ENCODE data around the gene SH3BGRL.
"Not testable (repeated sequence)": the region's sequence is repeated elsewhere in the genome, so short reads cannot be mapped to it uniquely, and the experiment has no call there.

The SH3BGRL gene

DNA sequence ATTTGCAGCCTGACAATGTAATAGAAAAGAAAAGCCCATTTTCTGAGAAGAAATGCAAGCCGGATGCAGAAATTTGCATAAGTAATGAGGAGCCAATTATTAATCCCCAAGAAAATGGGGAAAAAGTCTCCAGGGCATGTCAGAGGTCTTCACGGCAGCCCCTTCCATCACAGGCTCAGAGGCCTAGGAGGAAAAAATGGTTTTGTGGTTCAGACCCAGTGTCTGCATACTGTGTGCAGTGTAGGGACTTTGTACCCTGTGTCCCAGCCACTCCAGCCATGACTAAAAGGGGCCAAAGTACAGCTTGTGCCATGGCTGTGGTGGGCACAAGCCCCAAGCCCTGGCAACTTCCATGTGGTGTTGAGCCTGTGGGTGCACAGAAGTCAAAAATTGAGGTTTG lies 92.2 kb downstream of the SH3BGRL start:
- Histone ChIP-seq H3K36me3 (ENCODE audit: control insufficient read depth, insufficient read depth, low read length) (no peaks in the 10 kb centered on the region), H3K27me3 (ENCODE audit: control insufficient read depth, insufficient read depth, low read length, poor library complexity, severe bottlenecking) (no peaks in the 10 kb centered on the region), H3K4me3 (ENCODE audit: insufficient read depth, low read depth, low read length) (no peak overlapping the region), H3K27ac (ENCODE audit: insufficient read depth, low read depth, low read length, poor library complexity, severe bottlenecking) (no peak overlapping the region), H3K9me3 (ENCODE audit: control insufficient read depth, low read length) (no peaks in the 10 kb centered on the region), H3K4me1 (ENCODE audit: control insufficient read depth, insufficient read depth, low read length) (no peaks in the 10 kb centered on the region)
- WGBS, 2 experiments, result 90 to 100% methylated on average over 2 of the region's 2 CpGs

DNA sequence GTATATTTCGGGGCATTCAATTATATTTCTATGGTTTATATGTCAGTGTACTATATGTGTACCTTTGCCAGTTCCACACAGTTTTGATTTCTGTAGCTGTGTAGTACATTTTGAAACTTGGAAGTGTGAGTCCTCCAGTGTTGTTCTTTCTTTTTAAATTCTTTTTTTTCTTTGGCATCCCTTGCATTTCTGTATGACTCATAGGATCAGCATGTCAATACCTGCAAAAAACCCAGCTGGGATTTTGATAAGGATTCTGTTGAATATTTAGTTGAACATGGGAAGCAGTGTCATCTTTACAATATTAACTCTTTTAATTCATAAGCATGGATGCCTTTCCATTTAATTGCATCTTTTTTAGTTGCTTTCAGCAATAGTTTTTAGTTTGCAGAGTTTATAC lies 100.0 kb downstream of the SH3BGRL start:
- no peak overlapping the region for H3K4me3 ChIP-seq (ENCODE audit: insufficient read depth, low read depth, low read length)
- H3K27ac ChIP-seq (ENCODE audit: insufficient read depth, low read depth, low read length, poor library complexity, severe bottlenecking), result no peak overlapping the region
- H3K9me3 ChIP-seq (ENCODE audit: control insufficient read depth, low read length), result no peaks in the 10 kb centered on the region
- H3K4me1 ChIP-seq (ENCODE audit: control insufficient read depth, insufficient read depth, low read length), result no peaks in the 10 kb centered on the region
- H3K27me3 ChIP-seq (ENCODE audit: control insufficient read depth, insufficient read depth, low read length, poor library complexity, severe bottlenecking), result no peaks in the 10 kb centered on the region
- WGBS, 2 experiments, result 100% methylated on average over 1 of the region's 1 CpG; no CpG with 5 or more reads in 1 of the 2 experiments
- no peaks in the 10 kb centered on the region for H3K36me3 ChIP-seq (ENCODE audit: control insufficient read depth, insufficient read depth, low read length)

DNA sequence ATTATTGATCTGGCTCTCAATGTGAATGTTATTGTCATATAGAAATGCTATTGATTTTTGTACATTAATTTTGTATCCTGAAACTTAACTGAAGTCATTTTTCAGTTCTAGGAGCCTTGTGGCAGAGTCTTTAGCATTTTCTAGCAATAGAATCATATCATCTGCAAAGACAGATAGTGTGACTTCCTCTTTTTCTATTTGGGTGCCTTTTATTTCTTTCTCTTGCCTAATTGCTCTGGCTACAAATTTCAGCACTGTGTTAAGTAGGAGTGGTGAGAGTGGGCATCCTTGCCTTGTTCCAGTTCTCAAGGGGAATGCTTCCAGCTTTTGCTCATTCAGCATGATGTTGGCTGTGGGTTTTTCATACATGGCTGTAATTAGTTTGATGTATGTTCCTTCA lies 102.7 kb downstream of the SH3BGRL start:
- H3K9me3 ChIP-seq (ENCODE audit: control insufficient read depth, low read length), result no peaks in the 10 kb centered on the region
- H3K27ac ChIP-seq (ENCODE audit: insufficient read depth, low read depth, low read length, poor library complexity, severe bottlenecking), result no peak overlapping the region
- H3K4me1 ChIP-seq (ENCODE audit: control insufficient read depth, insufficient read depth, low read length), result no peaks in the 10 kb centered on the region
- no peak overlapping the region for H3K4me3 ChIP-seq (ENCODE audit: insufficient read depth, low read depth, low read length)
- H3K36me3 ChIP-seq (ENCODE audit: control insufficient read depth, insufficient read depth, low read length), result no peaks in the 10 kb centered on the region
- no peaks in the 10 kb centered on the region for H3K27me3 ChIP-seq (ENCODE audit: control insufficient read depth, insufficient read depth, low read length, poor library complexity, severe bottlenecking)

DNA sequence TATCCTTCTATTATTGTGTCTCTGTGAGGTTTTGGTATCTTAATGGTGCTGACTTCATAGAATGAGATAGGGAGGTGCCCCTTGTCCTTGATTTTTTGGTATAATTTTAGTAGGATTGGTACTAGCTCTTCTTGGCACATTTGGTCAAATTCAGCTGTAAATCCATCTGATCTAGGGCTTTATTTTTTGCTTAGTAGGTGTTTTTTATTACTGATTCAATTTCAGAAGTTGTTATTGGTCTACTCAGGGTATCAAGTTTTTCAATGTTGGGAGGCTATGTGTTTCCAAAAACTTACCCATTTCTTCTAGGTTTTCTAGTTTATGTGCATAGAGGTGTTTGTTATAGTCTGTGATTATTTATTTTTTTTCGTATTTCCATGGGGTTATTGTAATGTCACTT lies 103.3 kb downstream of the SH3BGRL start:
- no peak overlapping the region for H3K27ac ChIP-seq (ENCODE audit: insufficient read depth, low read depth, low read length, poor library complexity, severe bottlenecking)
- H3K9me3 ChIP-seq (ENCODE audit: control insufficient read depth, low read length), result no peaks in the 10 kb centered on the region
- H3K4me1 ChIP-seq (ENCODE audit: control insufficient read depth, insufficient read depth, low read length), result no peaks in the 10 kb centered on the region
- H3K27me3 ChIP-seq (ENCODE audit: control insufficient read depth, insufficient read depth, low read length, poor library complexity, severe bottlenecking), result no peaks in the 10 kb centered on the region
- H3K4me3 ChIP-seq (ENCODE audit: insufficient read depth, low read depth, low read length), result no peak overlapping the region
- no peaks in the 10 kb centered on the region for H3K36me3 ChIP-seq (ENCODE audit: control insufficient read depth, insufficient read depth, low read length)
- no CpG with 5 or more reads among the region's 1 CpG for WGBS, 2 experiments

DNA sequence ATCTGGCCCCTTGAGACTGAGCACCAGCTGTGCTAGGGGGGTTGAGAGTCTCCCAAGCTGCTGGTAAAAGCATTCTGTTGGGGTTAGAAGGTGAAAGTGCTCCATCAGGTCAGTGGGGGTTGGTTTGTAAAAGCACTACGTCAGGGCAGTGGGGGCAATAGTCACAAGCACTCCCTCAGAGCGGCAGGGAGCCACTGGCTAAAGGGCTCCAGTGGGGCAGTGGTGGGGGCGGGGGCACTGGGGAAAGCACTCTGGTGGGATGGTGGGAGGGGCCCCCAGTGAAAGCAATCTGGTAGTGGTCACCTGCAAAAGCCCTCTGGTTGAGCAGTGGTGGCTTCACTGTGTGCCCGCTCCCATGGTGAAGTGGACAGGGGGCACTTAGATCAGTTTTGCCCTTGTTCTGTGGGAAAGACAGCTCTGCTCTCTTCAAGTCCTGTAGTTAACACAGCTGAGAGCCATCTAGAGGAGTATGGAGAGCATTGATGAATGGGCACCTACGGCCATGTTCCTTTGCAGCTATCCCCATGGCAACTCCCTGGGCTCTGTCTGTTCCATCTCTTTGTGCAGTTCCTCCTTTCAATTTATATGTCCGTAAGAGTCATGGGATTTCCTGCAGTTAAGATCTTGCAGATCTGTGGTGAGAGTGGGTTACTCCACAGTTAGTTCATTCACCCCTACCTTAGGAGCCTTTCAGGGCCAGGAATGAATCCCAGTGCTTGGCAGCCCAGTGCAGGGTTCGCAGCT lies 106.4 kb downstream of the SH3BGRL start:
- 87 to 90% methylated on average over 6 to 7 of the region's 7 CpGs for WGBS, 2 experiments
- Histone ChIP-seq H3K27ac (ENCODE audit: insufficient read depth, low read depth, low read length, poor library complexity, severe bottlenecking) (no peak overlapping the region), H3K27me3 (ENCODE audit: control insufficient read depth, insufficient read depth, low read length, poor library complexity, severe bottlenecking) (no peaks in the 10 kb centered on the region), H3K36me3 (ENCODE audit: control insufficient read depth, insufficient read depth, low read length) (no peaks in the 10 kb centered on the region), H3K9me3 (ENCODE audit: control insufficient read depth, low read length) (no peaks in the 10 kb centered on the region), H3K4me3 (ENCODE audit: insufficient read depth, low read depth, low read length) (no peak overlapping the region), H3K4me1 (ENCODE audit: control insufficient read depth, insufficient read depth, low read length) (no peaks in the 10 kb centered on the region)

DNA sequence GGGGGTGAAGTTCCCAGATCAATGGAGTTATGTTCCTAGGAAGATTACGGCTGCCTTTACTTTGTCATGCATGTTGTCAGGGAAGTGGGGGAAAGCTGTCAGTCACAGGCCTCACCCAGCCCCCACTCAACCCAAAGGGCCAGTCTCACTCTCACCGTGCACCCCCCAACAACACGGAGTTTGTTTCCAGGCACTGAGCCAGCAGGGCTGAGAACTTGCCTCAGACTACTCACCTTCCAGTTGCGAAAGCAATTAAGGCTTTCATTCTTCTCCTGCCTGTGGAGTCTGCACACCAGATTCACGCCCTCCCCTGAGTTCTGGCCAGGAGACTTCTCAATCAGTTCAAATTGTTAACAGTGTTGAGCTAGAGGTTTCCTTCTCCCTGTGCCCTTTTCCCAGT lies 114.3 kb downstream of the SH3BGRL start:
- H3K27me3 ChIP-seq (ENCODE audit: control insufficient read depth, insufficient read depth, low read length, poor library complexity, severe bottlenecking), result no peaks in the 10 kb centered on the region

DNA sequence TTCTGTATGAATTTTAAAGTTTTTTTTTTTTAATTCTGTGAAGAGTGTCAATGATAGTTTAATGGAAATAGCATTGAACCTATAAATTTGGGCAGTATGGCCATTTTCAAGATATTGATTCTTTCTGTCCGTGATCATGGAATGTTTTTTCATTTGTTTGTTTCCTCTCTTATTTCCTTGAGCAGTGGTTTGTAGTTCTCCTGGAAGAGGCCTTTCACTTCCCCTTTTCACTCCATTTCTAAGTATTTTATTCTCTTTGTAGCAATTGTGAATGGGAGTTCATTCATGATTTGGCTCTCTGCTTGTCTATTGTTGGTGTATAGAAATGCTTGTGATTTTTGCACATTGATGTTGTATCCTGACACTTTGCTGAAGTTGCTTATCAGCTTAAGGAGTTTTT lies 129.8 kb downstream of the SH3BGRL start:
- not testable (repeated sequence) for H3K4me3 ChIP-seq (ENCODE audit: insufficient read depth, low read depth, low read length); H3K4me1 ChIP-seq (ENCODE audit: control insufficient read depth, insufficient read depth, low read length); H3K27ac ChIP-seq (ENCODE audit: insufficient read depth, low read depth, low read length, poor library complexity, severe bottlenecking); H3K36me3 ChIP-seq (ENCODE audit: control insufficient read depth, insufficient read depth, low read length); H3K9me3 ChIP-seq (ENCODE audit: control insufficient read depth, low read length); H3K27me3 ChIP-seq (ENCODE audit: control insufficient read depth, insufficient read depth, low read length, poor library complexity, severe bottlenecking)
- WGBS, 2 experiments, result 86% methylated on average over 1 of the region's 1 CpG; no CpG with 5 or more reads in 1 of the 2 experiments

More for the DNA sequence above, 114.3 kb downstream of the SH3BGRL start:
- no peaks in the 10 kb centered on the region for H3K4me1 ChIP-seq (ENCODE audit: control insufficient read depth, insufficient read depth, low read length)
- H3K27ac ChIP-seq (ENCODE audit: insufficient read depth, low read depth, low read length, poor library complexity, severe bottlenecking), result no peak overlapping the region
- H3K9me3 ChIP-seq (ENCODE audit: control insufficient read depth, low read length), result no peaks in the 10 kb centered on the region
- H3K36me3 ChIP-seq (ENCODE audit: control insufficient read depth, insufficient read depth, low read length), result no peaks in the 10 kb centered on the region
- 91 to 96% methylated on average over 4 to 5 of the region's 5 CpGs for WGBS, 2 experiments
- no peak overlapping the region for H3K4me3 ChIP-seq (ENCODE audit: insufficient read depth, low read depth, low read length)

DNA sequence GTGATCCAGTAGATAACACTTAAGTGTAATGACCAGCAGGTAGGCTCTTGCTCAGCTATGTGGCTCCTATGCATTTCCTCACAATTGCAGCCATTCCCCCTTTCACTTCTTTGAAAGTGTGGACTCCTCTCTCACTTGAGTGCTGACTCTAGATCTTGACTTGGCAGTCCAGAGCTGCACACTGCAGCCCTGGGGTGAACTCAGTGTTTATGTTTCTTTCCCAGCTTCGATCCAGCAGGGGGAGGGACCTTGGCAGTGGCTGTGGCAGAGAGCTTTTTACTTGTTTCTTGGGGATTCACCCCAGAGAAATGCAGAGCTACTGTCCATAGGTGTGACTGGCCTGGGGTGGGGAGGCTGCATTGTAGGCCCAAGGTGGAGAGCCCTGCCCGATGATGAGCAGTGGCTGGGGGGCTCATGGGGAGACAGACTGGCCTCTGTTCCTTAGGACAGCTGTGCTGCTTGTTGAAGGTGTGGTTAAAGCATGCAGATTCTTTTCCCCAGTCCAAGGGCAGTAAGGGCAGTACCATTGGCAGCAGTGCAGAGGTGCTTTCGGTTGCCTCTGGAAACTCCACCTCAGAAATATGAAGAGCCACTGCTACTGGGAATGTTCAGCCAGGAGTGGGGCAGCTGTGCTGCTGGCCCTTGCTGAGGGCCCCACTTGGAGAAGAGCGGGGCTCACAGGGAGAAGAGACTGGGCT lies 134.7 kb downstream of the SH3BGRL start:
- no peak overlapping the region for H3K4me3 ChIP-seq (ENCODE audit: insufficient read depth, low read depth, low read length)
- H3K27ac ChIP-seq (ENCODE audit: insufficient read depth, low read depth, low read length, poor library complexity, severe bottlenecking), result no peak overlapping the region
- no peaks in the 10 kb centered on the region for H3K27me3 ChIP-seq (ENCODE audit: control insufficient read depth, insufficient read depth, low read length, poor library complexity, severe bottlenecking)
- no peaks in the 10 kb centered on the region for H3K36me3 ChIP-seq (ENCODE audit: control insufficient read depth, insufficient read depth, low read length)
- H3K9me3 ChIP-seq (ENCODE audit: control insufficient read depth, low read length), result no peaks in the 10 kb centered on the region
- no peaks in the 10 kb centered on the region for H3K4me1 ChIP-seq (ENCODE audit: control insufficient read depth, insufficient read depth, low read length)
- 95 to 96% methylated on average over 4 of the region's 4 CpGs for WGBS, 2 experiments

DNA sequence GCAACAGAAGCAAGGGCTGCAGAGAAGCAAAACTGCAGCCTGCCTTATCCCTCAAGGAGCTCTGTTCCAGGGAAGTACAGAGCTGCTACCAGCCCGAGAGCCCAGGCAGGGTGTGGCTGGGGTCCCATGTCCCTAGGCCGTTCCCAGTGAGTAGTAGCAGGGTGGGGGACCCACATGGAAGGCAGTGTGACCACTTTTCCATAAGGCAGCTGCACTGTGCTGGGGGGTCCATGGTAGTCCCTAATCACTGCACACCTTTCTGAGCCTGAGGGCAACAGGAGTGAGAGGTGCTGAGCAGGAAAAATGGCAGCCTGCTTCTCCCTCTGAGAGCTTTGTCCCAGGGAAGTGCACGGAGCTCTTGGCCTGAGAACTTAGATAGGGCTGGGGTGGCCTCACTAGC lies 135.9 kb downstream of the SH3BGRL start:
- no peaks in the 10 kb centered on the region for H3K4me1 ChIP-seq (ENCODE audit: control insufficient read depth, insufficient read depth, low read length)
- no peaks in the 10 kb centered on the region for H3K9me3 ChIP-seq (ENCODE audit: control insufficient read depth, low read length)
- no peaks in the 10 kb centered on the region for H3K27me3 ChIP-seq (ENCODE audit: control insufficient read depth, insufficient read depth, low read length, poor library complexity, severe bottlenecking)
- no peaks in the 10 kb centered on the region for H3K36me3 ChIP-seq (ENCODE audit: control insufficient read depth, insufficient read depth, low read length)
- WGBS, 2 experiments, result 96 to 100% methylated on average over 3 of the region's 3 CpGs
- no peak overlapping the region for H3K27ac ChIP-seq (ENCODE audit: insufficient read depth, low read depth, low read length, poor library complexity, severe bottlenecking)
- H3K4me3 ChIP-seq (ENCODE audit: insufficient read depth, low read depth, low read length), result no peak overlapping the region

DNA sequence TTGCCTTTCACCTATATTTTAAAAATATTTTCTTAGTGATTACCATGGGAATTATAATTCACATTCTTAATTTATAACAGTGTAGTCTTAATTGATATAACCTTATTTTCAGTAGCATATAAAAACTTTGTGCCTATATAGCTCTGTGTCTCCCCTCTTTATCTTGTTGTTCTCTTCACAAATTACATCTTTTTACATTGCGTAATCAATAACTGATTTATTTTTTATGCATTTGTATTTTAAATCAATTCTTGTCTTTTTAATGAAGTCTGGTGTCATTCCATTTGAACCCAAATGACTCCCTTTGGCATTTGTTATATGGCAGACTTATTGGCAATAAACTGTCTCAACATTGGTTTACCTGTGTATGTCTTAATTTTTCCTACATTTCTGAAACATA lies 137.0 kb downstream of the SH3BGRL start:
- H3K36me3 ChIP-seq (ENCODE audit: control insufficient read depth, insufficient read depth, low read length), result no peaks in the 10 kb centered on the region
- H3K27me3 ChIP-seq (ENCODE audit: control insufficient read depth, insufficient read depth, low read length, poor library complexity, severe bottlenecking), result no peaks in the 10 kb centered on the region
- no peaks in the 10 kb centered on the region for H3K9me3 ChIP-seq (ENCODE audit: control insufficient read depth, low read length)
- no CpG with 5 or more reads among the region's 1 CpG for WGBS, 2 experiments
- H3K4me3 ChIP-seq (ENCODE audit: insufficient read depth, low read depth, low read length), result no peak overlapping the region
- no peaks in the 10 kb centered on the region for H3K4me1 ChIP-seq (ENCODE audit: control insufficient read depth, insufficient read depth, low read length)
- no peak overlapping the region for H3K27ac ChIP-seq (ENCODE audit: insufficient read depth, low read depth, low read length, poor library complexity, severe bottlenecking)

Data from ectodermal cell (in vitro differentiated cells).